GM13977 (cell line): ENCODE measurements around the gene CNDP1.

Experiments
- DNase-seq: peaks from one replicate; pipeline ENCODE4 v3.0.0; 2012; ENCODE audit warnings: low spot score
- in situ Hi-C: fragments of 300-500 bp; cut with MboI; formaldehyde crosslinking; loops from one replicate; pipeline ENCODE4 v1.12.0; 2022; ENCODE audit warnings: low sequenced_read_pairs, low pct_unique_long_range_greater_than_20kb, mixed read lengths, inconsistent platforms; ENCODE audit not compliant: unreplicated experiment
- TF ChIP-seq, protein P1 (sequence below): IDR thresholded peaks from 2 replicates; pipeline ENCODE4 v1.5.1; 2012; ENCODE audit warnings: mild to moderate bottlenecking, control low read depth; ENCODE audit not compliant: insufficient read depth; ENCODE audit errors: extremely low read depth, missing control alignments

Gene CNDP1

GRCh38 chr18:74514860-74515495 is 19.3 kb upstream of the CNDP1 start:
- DNase-seq, result no peak
- TF ChIP-seq, protein P1, sequence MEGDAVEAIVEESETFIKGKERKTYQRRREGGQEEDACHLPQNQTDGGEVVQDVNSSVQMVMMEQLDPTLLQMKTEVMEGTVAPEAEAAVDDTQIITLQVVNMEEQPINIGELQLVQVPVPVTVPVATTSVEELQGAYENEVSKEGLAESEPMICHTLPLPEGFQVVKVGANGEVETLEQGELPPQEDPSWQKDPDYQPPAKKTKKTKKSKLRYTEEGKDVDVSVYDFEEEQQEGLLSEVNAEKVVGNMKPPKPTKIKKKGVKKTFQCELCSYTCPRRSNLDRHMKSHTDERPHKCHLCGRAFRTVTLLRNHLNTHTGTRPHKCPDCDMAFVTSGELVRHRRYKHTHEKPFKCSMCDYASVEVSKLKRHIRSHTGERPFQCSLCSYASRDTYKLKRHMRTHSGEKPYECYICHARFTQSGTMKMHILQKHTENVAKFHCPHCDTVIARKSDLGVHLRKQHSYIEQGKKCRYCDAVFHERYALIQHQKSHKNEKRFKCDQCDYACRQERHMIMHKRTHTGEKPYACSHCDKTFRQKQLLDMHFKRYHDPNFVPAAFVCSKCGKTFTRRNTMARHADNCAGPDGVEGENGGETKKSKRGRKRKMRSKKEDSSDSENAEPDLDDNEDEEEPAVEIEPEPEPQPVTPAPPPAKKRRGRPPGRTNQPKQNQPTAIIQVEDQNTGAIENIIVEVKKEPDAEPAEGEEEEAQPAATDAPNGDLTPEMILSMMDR, result no peak
- in situ Hi-C loops, result no loop called here

GRCh38 chr18:74515620-74516231 is 18.6 kb upstream of the CNDP1 start:
- TF ChIP-seq, protein P1, result no peak
- in situ Hi-C loops, result no loop called here
- DNase-seq, result no peak

- no peak for DNase-seq
- in situ Hi-C loops, result no loop called here
- TF ChIP-seq, protein P1, result no peak
Measured at GRCh38 chr18:74516271-74517235, 17.7 kb upstream of the CNDP1 start.

DNA sequence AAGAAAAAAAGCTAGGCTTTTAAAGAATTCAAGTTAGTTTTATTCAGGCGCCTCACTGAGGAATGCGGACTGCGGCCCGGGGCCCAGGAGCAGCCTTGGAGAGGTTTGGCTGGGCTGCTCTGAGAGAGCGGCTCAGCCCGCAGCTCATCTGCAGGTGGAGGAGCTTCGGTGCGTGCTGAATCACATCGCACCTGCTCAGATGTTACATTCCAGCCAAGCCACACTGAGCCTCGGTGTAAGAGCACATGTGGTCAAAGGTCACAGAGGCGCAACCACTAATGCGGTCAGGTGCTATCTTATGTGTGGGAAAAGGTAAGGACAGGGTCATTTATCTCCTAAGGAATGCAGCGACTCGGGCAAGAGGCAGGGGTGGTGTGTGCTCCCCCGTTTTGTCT is 17.1 kb upstream of the CNDP1 start:
- TF ChIP-seq, protein P1, result no peak
- in situ Hi-C loops, result no loop called here
- DNase-seq, result no peak

GRCh38 chr18:74518456-74519295 is 15.6 kb upstream of the CNDP1 start:
- TF ChIP-seq, protein P1, result no peak
- no peak for DNase-seq
- in situ Hi-C loops, result no loop called here
